PC-3 (cell line): Measurements from ENCODE around the gene CNIH4.

Experiments used
- CTCF ChIP-seq: fragments of 300-600 bp; sonication (generic); conservative IDR thresholded peaks from 2 replicates; pipeline ENCODE4 v1.5.1; 2017; ENCODE audit warnings: antibody characterized with exemption, low read depth, mild to moderate bottlenecking, low read length
- EZH2phosphoT487 ChIP-seq: fragments of 300-600 bp; sonication (generic); IDR thresholded peaks from 2 replicates; pipeline ENCODE4 v1.6.1; 2018; ENCODE audit warnings: mild to moderate bottlenecking, antibody characterized with exemption, low read length, borderline replicate concordance

- TF ChIP-seq CTCF, result no peak
- TF ChIP-seq EZH2phosphoT487, result no peak
Measured at GRCh38 chr1:224378855-224379631, 22.4 kb downstream of the CNIH4 start.
